Panc1 (cell line): ENCODE measurements around the gene CACNA1C.

ENCODE experiments used
- POLR2AphosphoS5 ChIP-seq: IDR thresholded peaks from 2 replicates; pipeline ENCODE4 v1.6.1; 2012; ENCODE audit warnings: mild to moderate bottlenecking, low read depth, low read length, moderate library complexity
- SIN3A ChIP-seq: IDR thresholded peaks from 2 replicates; pipeline ENCODE4 v1.6.1; 2012; ENCODE audit warnings: low read depth, mild to moderate bottlenecking, low read length, moderate library complexity, borderline replicate concordance; ENCODE audit not compliant: insufficient read depth
- TF ChIP-seq, protein P1 (sequence below): fragments of 450-650 bp; IDR thresholded peaks from 2 replicates; pipeline ENCODE4 v1.5.1; 2017; ENCODE audit warnings: mild to moderate bottlenecking
- TF ChIP-seq, protein P2 (sequence below), 2 experiments: IDR thresholded peaks; 2 replicates each; pipeline ENCODE4 v1.6.1; 2011 to 2012; ENCODE audit warnings: low read depth in 2 of 2, control low read depth in 1 of 2, low read length in 1 of 2, mild to moderate bottlenecking in 1 of 2, moderate library complexity in 1 of 2; ENCODE audit not compliant: insufficient read depth in 1 of 2

DNA sequence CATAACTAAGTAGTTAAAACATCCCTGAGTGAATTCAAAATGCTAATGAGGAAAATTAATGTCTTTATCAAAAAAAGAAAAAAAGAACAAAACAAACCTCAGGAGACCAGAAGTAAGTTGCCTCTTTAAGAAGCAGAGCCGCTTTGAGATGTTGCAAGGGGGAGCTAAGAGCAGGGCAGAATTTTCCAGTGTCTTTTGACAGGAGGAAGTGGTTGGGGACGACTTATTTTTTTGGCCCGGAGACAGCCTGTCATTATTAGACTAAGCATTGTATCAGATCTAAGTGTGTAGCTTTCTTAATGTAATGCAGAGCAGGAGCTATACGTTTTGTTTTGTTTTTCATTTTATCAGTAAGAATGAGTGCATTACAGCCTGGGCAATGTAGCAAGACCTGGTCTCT, 206.6 kb downstream of the CACNA1C start:
- no peak for TF ChIP-seq POLR2AphosphoS5
- TF ChIP-seq, protein P1, sequence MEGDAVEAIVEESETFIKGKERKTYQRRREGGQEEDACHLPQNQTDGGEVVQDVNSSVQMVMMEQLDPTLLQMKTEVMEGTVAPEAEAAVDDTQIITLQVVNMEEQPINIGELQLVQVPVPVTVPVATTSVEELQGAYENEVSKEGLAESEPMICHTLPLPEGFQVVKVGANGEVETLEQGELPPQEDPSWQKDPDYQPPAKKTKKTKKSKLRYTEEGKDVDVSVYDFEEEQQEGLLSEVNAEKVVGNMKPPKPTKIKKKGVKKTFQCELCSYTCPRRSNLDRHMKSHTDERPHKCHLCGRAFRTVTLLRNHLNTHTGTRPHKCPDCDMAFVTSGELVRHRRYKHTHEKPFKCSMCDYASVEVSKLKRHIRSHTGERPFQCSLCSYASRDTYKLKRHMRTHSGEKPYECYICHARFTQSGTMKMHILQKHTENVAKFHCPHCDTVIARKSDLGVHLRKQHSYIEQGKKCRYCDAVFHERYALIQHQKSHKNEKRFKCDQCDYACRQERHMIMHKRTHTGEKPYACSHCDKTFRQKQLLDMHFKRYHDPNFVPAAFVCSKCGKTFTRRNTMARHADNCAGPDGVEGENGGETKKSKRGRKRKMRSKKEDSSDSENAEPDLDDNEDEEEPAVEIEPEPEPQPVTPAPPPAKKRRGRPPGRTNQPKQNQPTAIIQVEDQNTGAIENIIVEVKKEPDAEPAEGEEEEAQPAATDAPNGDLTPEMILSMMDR: no peak
- TF ChIP-seq, protein P2, sequence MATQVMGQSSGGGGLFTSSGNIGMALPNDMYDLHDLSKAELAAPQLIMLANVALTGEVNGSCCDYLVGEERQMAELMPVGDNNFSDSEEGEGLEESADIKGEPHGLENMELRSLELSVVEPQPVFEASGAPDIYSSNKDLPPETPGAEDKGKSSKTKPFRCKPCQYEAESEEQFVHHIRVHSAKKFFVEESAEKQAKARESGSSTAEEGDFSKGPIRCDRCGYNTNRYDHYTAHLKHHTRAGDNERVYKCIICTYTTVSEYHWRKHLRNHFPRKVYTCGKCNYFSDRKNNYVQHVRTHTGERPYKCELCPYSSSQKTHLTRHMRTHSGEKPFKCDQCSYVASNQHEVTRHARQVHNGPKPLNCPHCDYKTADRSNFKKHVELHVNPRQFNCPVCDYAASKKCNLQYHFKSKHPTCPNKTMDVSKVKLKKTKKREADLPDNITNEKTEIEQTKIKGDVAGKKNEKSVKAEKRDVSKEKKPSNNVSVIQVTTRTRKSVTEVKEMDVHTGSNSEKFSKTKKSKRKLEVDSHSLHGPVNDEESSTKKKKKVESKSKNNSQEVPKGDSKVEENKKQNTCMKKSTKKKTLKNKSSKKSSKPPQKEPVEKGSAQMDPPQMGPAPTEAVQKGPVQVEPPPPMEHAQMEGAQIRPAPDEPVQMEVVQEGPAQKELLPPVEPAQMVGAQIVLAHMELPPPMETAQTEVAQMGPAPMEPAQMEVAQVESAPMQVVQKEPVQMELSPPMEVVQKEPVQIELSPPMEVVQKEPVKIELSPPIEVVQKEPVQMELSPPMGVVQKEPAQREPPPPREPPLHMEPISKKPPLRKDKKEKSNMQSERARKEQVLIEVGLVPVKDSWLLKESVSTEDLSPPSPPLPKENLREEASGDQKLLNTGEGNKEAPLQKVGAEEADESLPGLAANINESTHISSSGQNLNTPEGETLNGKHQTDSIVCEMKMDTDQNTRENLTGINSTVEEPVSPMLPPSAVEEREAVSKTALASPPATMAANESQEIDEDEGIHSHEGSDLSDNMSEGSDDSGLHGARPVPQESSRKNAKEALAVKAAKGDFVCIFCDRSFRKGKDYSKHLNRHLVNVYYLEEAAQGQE (IDR thresholded peaks at IDR 0.05; ENCODE audit: insufficient read depth in 1 of 2, low read depth in 2 of 2, low read length in 1 of 2): no peak
- no peak for TF ChIP-seq SIN3A
